ENCODE results near the gene GPHN. TPM values are rescaled to one million over a fixed set of nuclear protein-coding genes. Genes with fewer than 3 reads are reported as not detected.
"Not testable (repeated sequence)": the region's sequence is repeated elsewhere in the genome, so short reads cannot be mapped to it uniquely, and the experiment has no call there.

Gene GPHN
- total and polyA plus RNA-seq, 10 of the 15 experiments (the other 5 are each of a cell fraction or from before 2014, with no cell fraction given), result 22.3 to 48.8 (median 33.1) TPM

DNA sequence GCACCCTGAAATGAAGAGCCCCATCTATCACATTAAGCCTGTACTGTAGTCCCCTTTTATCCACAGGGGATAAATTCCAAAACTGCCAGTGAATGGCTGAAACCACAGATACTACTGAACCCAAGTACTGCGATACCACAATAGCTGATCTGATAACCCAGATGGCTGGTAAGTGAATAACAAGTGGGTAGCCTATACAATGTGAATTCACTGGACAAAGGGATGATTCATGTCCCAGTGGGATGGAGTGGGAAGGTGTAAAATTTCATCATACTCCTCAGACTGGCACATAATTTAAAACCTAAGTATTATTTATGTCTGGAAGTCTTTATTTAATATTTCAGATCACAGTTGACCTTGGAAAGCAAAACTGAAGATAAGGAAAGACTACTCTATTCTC, 201.3 kb downstream of the GPHN start:
- Histone ChIP-seq H3K4me2 (ENCODE audit: control insufficient read depth, insufficient read depth) (no peak overlapping the region), H3K27me3 (replicated peaks in 1 of 2; ENCODE audit: control insufficient read depth in 2 of 2, insufficient read depth in 2 of 2, low read length in 1 of 2) (no peaks in the 10 kb centered on the region), H3K27ac (ENCODE audit: control insufficient read depth, insufficient read depth) (no peak overlapping the region), H3K9ac (ENCODE audit: control insufficient read depth, insufficient read depth, low read length) (no peak overlapping the region), H3K36me3 (ENCODE audit: control insufficient read depth in 2 of 2, insufficient read depth in 2 of 2, low read length in 1 of 2) (no peaks in the 10 kb centered on the region), H2AFZ (ENCODE audit: control insufficient read depth, low read depth, low read length) (no peak overlapping the region), H3K4me3 (no peak overlapping the region), H3K9me3 (replicated peaks; ENCODE audit: control insufficient read depth, insufficient read depth, low read length) (peaks cover 2% of the 10 kb centered on the region; the same call in 2 of the 3 replicates), H3K4me1 (ENCODE audit: control insufficient read depth, insufficient read depth, low read length) (no peaks in the 10 kb centered on the region), H3K79me2 (ENCODE audit: control insufficient read depth, insufficient read depth, low read length) (no peaks in the 10 kb centered on the region; the same call in 1 of the 2 replicates), H4K20me1 (ENCODE audit: control insufficient read depth, insufficient read depth) (no peaks in the 10 kb centered on the region)
- ATAC-seq (0 out of 3 replicates have a peak, but pooled peaks have one; percentile 25), DNase-seq (ENCODE audit: low read depth, low spot score) (no peak), FAIRE-seq (no peak)
- no TSS peak for BruUV-seq (replicated peaks)
- TF ChIP-seq, protein P1, sequence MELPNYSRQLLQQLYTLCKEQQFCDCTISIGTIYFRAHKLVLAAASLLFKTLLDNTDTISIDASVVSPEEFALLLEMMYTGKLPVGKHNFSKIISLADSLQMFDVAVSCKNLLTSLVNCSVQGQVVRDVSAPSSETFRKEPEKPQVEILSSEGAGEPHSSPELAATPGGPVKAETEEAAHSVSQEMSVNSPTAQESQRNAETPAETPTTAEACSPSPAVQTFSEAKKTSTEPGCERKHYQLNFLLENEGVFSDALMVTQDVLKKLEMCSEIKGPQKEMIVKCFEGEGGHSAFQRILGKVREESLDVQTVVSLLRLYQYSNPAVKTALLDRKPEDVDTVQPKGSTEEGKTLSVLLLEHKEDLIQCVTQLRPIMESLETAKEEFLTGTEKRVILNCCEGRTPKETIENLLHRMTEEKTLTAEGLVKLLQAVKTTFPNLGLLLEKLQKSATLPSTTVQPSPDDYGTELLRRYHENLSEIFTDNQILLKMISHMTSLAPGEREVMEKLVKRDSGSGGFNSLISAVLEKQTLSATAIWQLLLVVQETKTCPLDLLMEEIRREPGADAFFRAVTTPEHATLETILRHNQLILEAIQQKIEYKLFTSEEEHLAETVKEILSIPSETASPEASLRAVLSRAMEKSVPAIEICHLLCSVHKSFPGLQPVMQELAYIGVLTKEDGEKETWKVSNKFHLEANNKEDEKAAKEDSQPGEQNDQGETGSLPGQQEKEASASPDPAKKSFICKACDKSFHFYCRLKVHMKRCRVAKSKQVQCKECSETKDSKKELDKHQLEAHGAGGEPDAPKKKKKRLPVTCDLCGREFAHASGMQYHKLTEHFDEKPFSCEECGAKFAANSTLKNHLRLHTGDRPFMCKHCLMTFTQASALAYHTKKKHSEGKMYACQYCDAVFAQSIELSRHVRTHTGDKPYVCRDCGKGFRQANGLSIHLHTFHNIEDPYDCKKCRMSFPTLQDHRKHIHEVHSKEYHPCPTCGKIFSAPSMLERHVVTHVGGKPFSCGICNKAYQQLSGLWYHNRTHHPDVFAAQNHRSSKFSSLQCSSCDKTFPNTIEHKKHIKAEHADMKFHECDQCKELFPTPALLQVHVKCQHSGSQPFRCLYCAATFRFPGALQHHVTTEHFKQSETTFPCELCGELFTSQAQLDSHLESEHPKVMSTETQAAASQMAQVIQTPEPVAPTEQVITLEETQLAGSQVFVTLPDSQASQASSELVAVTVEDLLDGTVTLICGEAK (IDR thresholded peaks at IDR 0.05; ENCODE audit: borderline replicate concordance), result no peak
- TF ChIP-seq RUNX3 (IDR thresholded peaks at IDR 0.05; ENCODE audit: low read length) (no peak), TAF1 (IDR thresholded peaks at IDR 0.05; ENCODE audit: borderline replicate concordance, low read depth, low read length) (no peak), WRNIP1 (IDR thresholded peaks at IDR 0.05; ENCODE audit: borderline replicate concordance, low read depth, low read length) (no peak), NFXL1 (IDR thresholded peaks at IDR 0.05; ENCODE audit: borderline replicate concordance) (no peak), GATAD2B (conservative IDR thresholded peaks at IDR 0.05; ENCODE audit: low read depth) (no peak)
- TF ChIP-seq, protein P2, sequence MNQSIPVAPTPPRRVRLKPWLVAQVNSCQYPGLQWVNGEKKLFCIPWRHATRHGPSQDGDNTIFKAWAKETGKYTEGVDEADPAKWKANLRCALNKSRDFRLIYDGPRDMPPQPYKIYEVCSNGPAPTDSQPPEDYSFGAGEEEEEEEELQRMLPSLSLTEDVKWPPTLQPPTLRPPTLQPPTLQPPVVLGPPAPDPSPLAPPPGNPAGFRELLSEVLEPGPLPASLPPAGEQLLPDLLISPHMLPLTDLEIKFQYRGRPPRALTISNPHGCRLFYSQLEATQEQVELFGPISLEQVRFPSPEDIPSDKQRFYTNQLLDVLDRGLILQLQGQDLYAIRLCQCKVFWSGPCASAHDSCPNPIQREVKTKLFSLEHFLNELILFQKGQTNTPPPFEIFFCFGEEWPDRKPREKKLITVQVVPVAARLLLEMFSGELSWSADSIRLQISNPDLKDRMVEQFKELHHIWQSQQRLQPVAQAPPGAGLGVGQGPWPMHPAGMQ (IDR thresholded peaks at IDR 0.05; ENCODE audit: borderline replicate concordance), result no peak
- TF ChIP-seq, protein P3, sequence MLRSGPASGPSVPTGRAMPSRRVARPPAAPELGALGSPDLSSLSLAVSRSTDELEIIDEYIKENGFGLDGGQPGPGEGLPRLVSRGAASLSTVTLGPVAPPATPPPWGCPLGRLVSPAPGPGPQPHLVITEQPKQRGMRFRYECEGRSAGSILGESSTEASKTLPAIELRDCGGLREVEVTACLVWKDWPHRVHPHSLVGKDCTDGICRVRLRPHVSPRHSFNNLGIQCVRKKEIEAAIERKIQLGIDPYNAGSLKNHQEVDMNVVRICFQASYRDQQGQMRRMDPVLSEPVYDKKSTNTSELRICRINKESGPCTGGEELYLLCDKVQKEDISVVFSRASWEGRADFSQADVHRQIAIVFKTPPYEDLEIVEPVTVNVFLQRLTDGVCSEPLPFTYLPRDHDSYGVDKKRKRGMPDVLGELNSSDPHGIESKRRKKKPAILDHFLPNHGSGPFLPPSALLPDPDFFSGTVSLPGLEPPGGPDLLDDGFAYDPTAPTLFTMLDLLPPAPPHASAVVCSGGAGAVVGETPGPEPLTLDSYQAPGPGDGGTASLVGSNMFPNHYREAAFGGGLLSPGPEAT (IDR thresholded peaks at IDR 0.05; ENCODE audit: low read depth), result no peak
- ChIA-PET SMC1A (ENCODE audit: uncharacterized antibody, unreplicated experiment) (interaction anchor here (0.7 kb wide), 1 partner anchor 57 kb away, joined by 3 read pairs; no protein-coding TSS in a partner anchor), POLR2A (no interaction called here), CTCF (interaction anchor here (1.9 kb wide), 1 partner anchor 52 kb away, joined by 4 read pairs; no protein-coding TSS in a partner anchor), RAD21 (ENCODE audit: unreplicated experiment) (no interaction called here)
- WGBS (ENCODE audit: insufficient coverage, insufficient replicate concordance, low lambda C conversion rate, missing lambda C conversion rate), result 54% methylated on average over 1 of the region's 1 CpG
- in situ Hi-C loops (cut with MboI) (no loop called here), intact Hi-C loops (cut with micrococcal nuclease; ENCODE audit: unreplicated experiment) (no loop called here)

DNA sequence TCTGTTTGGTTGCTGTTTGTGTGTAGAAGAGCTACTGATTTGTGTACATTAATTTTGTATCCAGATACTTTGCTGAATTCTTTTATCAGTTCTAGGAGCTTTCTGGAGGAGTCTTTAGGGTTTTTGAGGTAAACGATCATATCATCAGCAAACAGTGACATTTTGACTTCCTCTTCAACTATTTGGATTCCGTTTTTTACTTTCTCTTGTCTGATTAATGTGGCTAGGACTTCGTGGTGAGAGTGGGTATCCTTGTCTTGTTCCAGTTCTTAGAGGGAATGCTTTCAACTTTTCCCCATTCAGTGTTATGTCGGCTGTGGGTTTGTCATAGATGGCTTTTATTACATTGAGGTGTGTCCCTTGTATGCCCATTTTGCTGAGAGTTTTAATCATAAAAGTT, 206.3 kb downstream of the GPHN start:
- H3K4me2 ChIP-seq (ENCODE audit: control insufficient read depth, insufficient read depth); RAD21 ChIA-PET (ENCODE audit: unreplicated experiment); H3K4me1 ChIP-seq (ENCODE audit: control insufficient read depth, insufficient read depth, low read length); BruUV-seq (replicated peaks); H2AFZ ChIP-seq (ENCODE audit: control insufficient read depth, low read depth, low read length); FAIRE-seq; H3K79me2 ChIP-seq (ENCODE audit: control insufficient read depth, insufficient read depth, low read length); H3K9me3 ChIP-seq (replicated peaks; ENCODE audit: control insufficient read depth, insufficient read depth, low read length); H3K27ac ChIP-seq (ENCODE audit: control insufficient read depth, insufficient read depth); in situ Hi-C loops (cut with MboI); H3K27me3 ChIP-seq (replicated peaks in 1 of 2; ENCODE audit: control insufficient read depth in 2 of 2, insufficient read depth in 2 of 2, low read length in 1 of 2); ATAC-seq; intact Hi-C loops (cut with micrococcal nuclease; ENCODE audit: unreplicated experiment); DNase-seq (ENCODE audit: low read depth, low spot score); SMC1A ChIA-PET (ENCODE audit: uncharacterized antibody, unreplicated experiment); CTCF ChIA-PET; H3K4me3 ChIP-seq; H3K36me3 ChIP-seq (ENCODE audit: control insufficient read depth in 2 of 2, insufficient read depth in 2 of 2, low read length in 1 of 2); H3K9ac ChIP-seq (ENCODE audit: control insufficient read depth, insufficient read depth, low read length); H4K20me1 ChIP-seq (ENCODE audit: control insufficient read depth, insufficient read depth): not testable (repeated sequence)
- POLR2A ChIA-PET, result interaction anchor here (0.6 kb wide), 2 partner anchors 66 to 307 kb away, joined by 3 read pairs; no protein-coding TSS in a partner anchor
- WGBS (ENCODE audit: insufficient coverage, insufficient replicate concordance, low lambda C conversion rate, missing lambda C conversion rate), result 80% methylated on average over 4 of the region's 4 CpGs
